ENCODE results near the gene GAS7.

Gene GAS7

DNA sequence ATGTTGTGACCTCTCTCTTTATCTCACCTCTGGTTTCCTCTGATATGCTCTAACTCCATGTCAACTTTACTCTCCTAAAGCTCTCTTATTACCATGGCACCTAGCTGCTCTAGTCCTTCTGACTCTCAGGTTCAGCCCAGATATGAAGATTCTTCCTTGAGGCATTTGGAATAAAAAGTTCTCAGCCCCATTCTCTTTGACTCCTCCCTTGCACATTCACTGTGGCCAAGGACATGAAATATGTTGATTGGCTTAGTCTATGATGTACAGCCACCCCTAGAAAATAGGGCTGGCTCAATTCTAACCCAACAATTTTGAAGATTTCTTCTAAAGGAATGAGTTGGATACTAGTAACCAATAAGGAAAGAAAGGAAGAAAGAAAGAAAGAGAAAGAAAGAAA is 20.8 kb upstream of the GAS7 start:
- peaks cover 7% of the 10 kb centered on the region for H3K9me3 ChIP-seq (ENCODE audit: control insufficient read depth, low read length)
- H3K4me1 ChIP-seq (ENCODE audit: control insufficient read depth, insufficient read depth, low read length, poor library complexity, severe bottlenecking) = peaks cover 6% of the 10 kb centered on the region
- H3K27ac ChIP-seq (ENCODE audit: low read depth, low read length, severe bottlenecking) = no peak overlapping the region
- H3K36me3 ChIP-seq (ENCODE audit: control insufficient read depth, insufficient read depth, low read length) = no peaks in the 10 kb centered on the region
- no peak overlapping the region for H3K4me3 ChIP-seq (ENCODE audit: extremely low read depth, insufficient read depth, low read length, poor library complexity, severe bottlenecking)

DNA sequence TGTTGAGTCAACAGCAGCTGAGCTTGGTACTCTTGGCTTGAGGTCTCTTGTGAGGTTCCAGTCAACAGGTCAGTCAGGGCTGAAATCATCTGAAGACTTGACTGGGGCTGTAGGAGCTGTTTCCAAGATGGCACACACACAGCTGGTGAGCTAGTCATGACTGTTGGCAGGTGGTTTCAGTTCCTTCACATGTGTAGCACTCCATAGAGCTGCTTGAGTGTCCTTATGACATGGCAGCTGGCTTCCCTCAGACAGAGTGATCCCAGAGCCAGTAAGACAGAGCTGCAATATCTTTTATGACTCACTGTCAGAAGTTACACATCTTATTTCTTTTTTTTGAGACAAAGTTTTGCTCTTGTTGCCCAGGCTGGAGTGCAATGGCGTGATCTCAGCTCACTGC is 19.5 kb upstream of the GAS7 start:
- peaks cover 1% of the 10 kb centered on the region for H3K9me3 ChIP-seq (ENCODE audit: control insufficient read depth, low read length)
- H3K27ac ChIP-seq (ENCODE audit: low read depth, low read length, severe bottlenecking) = no peak overlapping the region
- no peak overlapping the region for H3K4me3 ChIP-seq (ENCODE audit: extremely low read depth, insufficient read depth, low read length, poor library complexity, severe bottlenecking)
- no peaks in the 10 kb centered on the region for H3K36me3 ChIP-seq (ENCODE audit: control insufficient read depth, insufficient read depth, low read length)
- H3K4me1 ChIP-seq (ENCODE audit: control insufficient read depth, insufficient read depth, low read length, poor library complexity, severe bottlenecking) = peaks cover 6% of the 10 kb centered on the region
- WGBS, 2 experiments (ENCODE audit: insufficient coverage in 2 of 2) = 92 to 100% methylated on average over 1 of the region's 1 CpG

DNA sequence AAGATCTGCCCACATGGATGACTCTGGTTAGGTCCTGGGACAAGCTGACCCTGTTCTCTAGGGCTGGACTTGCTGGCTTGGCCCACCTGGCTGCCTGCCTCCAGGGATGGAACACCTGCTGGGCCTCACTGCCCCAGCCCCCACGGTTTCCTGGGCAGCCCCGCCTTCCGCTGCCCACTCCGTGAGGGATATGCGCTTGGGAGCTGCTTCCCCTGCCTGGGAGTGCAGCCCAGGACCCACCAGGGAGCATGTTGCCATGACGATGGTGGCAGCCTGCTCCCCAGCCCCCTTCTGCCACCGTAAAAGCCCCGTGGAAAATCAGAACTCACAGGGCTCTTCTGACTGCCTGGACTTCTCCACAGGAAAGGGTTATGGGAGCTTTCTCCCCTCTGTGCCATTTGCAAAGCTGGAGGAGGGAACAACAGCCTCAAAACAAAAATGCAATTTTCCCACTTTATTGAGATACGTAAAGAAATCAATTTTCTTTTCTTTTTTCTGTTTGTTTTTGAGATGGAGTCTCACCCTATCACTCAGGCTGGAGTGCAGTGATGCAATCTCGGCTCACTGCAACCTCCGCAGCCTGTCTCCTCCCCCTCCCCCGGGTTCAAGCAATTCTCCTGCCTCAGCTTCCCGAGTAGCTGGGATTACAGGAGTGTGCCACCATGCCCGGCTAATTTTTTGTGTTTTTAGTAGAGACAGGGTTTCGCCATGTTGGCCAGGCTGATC is 18.0 kb upstream of the GAS7 start:
- Histone ChIP-seq H3K9me3 (ENCODE audit: control insufficient read depth, low read length) (no peaks in the 10 kb centered on the region), H3K4me3 (ENCODE audit: extremely low read depth, insufficient read depth, low read length, poor library complexity, severe bottlenecking) (no peak overlapping the region), H3K27ac (ENCODE audit: low read depth, low read length, severe bottlenecking) (no peak overlapping the region), H3K4me1 (ENCODE audit: control insufficient read depth, insufficient read depth, low read length, poor library complexity, severe bottlenecking) (peaks cover 6% of the 10 kb centered on the region), H3K36me3 (ENCODE audit: control insufficient read depth, insufficient read depth, low read length) (no peaks in the 10 kb centered on the region)
- 22 to 24% methylated on average over 10 to 11 of the region's 15 CpGs for WGBS, 2 experiments (ENCODE audit: insufficient coverage in 2 of 2)

DNA sequence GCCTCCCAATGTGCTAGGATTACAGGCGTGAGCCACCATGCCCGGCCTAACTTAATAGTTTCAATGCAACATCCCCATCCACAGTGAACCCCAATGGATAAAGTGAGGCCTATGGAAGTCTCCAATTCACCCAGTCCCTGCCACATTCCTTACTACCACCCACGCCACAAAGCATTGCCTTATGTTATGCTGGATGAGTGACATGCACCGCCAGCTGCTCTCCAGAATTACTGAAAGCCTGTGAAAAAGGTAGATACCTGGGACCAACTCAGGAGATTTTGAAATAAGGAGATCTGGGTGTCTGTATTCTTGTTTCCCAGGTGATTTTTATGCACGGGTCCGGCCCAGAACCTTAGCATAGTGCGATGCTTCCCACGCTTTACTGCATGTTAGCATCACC is 16.9 kb upstream of the GAS7 start:
- Histone ChIP-seq H3K4me1 (ENCODE audit: control insufficient read depth, insufficient read depth, low read length, poor library complexity, severe bottlenecking) (peaks cover 6% of the 10 kb centered on the region), H3K27ac (ENCODE audit: low read depth, low read length, severe bottlenecking) (no peak overlapping the region), H3K4me3 (ENCODE audit: extremely low read depth, insufficient read depth, low read length, poor library complexity, severe bottlenecking) (no peak overlapping the region), H3K36me3 (ENCODE audit: control insufficient read depth, insufficient read depth, low read length) (no peaks in the 10 kb centered on the region), H3K9me3 (ENCODE audit: control insufficient read depth, low read length) (no peaks in the 10 kb centered on the region)
- 80 to 98% methylated on average over 2 to 5 of the region's 8 CpGs for WGBS, 2 experiments (ENCODE audit: insufficient coverage in 2 of 2)

DNA sequence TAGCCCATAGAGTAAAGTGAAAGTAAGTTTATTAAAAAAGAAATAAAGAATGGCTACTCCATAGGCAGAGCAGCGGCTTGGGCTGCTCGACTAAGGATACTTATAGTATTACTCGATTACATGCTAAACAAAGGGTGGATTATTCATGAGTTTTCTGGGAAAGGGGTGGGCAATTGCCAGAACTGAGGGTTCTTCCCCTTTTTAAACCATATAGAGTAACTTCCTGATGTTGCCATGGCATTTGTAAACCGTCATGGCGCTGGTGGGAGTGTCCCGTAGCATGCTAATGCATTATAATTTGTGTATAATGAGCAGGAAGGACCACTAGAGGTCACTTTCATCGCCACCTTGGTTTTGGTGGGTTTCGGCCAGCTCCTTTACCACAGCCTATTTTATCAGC is 13.3 kb upstream of the GAS7 start:
- H3K36me3 ChIP-seq (ENCODE audit: control insufficient read depth, insufficient read depth, low read length) = no peaks in the 10 kb centered on the region
- no peaks in the 10 kb centered on the region for H3K9me3 ChIP-seq (ENCODE audit: control insufficient read depth, low read length)
- no peak overlapping the region for H3K27ac ChIP-seq (ENCODE audit: low read depth, low read length, severe bottlenecking)
- WGBS, 2 experiments (ENCODE audit: insufficient coverage in 2 of 2) = 89 to 100% methylated on average over 3 to 4 of the region's 8 CpGs
- peaks cover 13% of the 10 kb centered on the region for H3K4me1 ChIP-seq (ENCODE audit: control insufficient read depth, insufficient read depth, low read length, poor library complexity, severe bottlenecking)
- no peak overlapping the region for H3K4me3 ChIP-seq (ENCODE audit: extremely low read depth, insufficient read depth, low read length, poor library complexity, severe bottlenecking)

DNA sequence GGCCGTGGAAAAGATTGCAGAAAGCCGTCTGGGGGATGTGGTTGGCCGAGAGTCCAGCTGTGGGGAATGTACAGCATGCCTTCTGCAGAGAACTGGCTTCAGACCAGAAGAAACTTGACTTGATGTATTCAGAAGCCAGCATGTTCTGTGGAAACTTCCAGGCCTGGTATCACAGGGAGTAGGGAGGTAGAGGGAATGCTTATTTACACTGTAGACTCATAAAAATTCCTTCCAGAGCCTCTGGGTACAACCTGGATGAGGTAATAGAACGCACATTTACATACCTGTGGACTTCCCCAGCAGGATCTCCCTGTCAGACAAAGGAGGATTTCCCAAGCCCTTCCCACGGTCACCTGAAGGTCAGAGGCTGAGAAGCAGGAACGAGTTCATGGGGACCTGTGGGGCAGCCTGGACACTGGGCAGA is 11.8 kb upstream of the GAS7 start:
- Histone ChIP-seq H3K36me3 (ENCODE audit: control insufficient read depth, insufficient read depth, low read length) (no peaks in the 10 kb centered on the region), H3K4me3 (ENCODE audit: extremely low read depth, insufficient read depth, low read length, poor library complexity, severe bottlenecking) (no peak overlapping the region), H3K4me1 (ENCODE audit: control insufficient read depth, insufficient read depth, low read length, poor library complexity, severe bottlenecking) (peaks cover 7% of the 10 kb centered on the region), H3K9me3 (ENCODE audit: control insufficient read depth, low read length) (peaks cover 11% of the 10 kb centered on the region), H3K27ac (ENCODE audit: low read depth, low read length, severe bottlenecking) (peak overlapping the region; percentile 69)
- WGBS, 2 experiments (ENCODE audit: insufficient coverage in 2 of 2) = 68% methylated on average over 5 to 6 of the region's 6 CpGs

DNA sequence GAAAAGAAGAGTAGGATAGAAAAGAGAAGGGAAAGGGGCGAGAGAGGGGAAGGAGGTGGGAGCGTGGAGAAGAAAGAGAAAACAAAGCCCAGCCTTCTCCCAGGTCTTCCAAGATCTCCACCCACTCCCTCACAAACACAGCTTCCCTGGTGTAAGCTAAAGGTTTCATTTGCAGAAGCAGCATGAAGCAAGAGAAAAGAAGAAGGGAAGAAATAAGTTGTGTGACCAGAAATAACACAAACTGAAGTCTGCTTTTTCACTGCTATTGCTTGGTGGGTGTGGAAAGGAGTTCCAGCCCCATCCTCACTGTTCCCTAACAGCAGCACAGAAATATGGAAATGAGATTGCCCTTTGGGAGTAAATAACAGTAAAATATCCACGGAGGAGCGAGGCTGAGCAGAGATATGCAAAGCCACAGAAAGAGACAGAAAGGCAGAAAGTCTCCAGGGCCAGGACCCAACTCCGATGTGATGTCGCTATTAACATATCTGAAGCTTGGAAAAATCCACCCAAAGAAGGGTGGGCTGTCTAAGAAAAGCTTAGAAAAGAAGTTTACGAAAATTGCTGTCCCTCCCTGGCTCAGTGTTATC is 10.3 kb upstream of the GAS7 start:
- WGBS, 2 experiments (ENCODE audit: insufficient coverage in 2 of 2) = 48 to 59% methylated on average over 3 to 4 of the region's 7 CpGs
- peaks cover 7% of the 10 kb centered on the region for H3K4me1 ChIP-seq (ENCODE audit: control insufficient read depth, insufficient read depth, low read length, poor library complexity, severe bottlenecking)
- no peaks in the 10 kb centered on the region for H3K36me3 ChIP-seq (ENCODE audit: control insufficient read depth, insufficient read depth, low read length)
- no peak overlapping the region for H3K27ac ChIP-seq (ENCODE audit: low read depth, low read length, severe bottlenecking)
- H3K4me3 ChIP-seq (ENCODE audit: extremely low read depth, insufficient read depth, low read length, poor library complexity, severe bottlenecking) = no peak overlapping the region
- H3K9me3 ChIP-seq (ENCODE audit: control insufficient read depth, low read length) = peaks cover 24% of the 10 kb centered on the region

DNA sequence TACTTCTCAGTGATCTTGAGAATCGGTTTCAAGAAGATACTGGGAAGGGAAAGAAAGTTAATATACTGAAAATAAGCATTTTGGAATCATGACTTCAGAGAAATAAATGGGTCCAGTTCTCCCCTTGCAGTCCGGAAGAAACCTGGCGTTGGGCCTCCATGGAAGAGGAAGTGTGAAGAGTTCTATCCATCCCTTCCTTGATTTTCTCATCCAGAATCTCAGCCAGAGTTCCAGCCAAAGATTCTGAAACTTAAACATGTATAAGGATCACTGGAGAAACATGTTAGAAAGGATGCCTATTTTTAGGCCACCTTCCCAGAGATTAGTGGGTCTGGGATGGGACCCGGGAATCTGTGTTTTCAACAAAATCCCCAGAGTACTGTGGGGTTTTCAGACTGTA is 8.7 kb upstream of the GAS7 start:
- H3K4me1 ChIP-seq (ENCODE audit: control insufficient read depth, insufficient read depth, low read length, poor library complexity, severe bottlenecking) = peaks cover 7% of the 10 kb centered on the region
- no peak overlapping the region for H3K27ac ChIP-seq (ENCODE audit: low read depth, low read length, severe bottlenecking)
- H3K36me3 ChIP-seq (ENCODE audit: control insufficient read depth, insufficient read depth, low read length) = no peaks in the 10 kb centered on the region
- H3K9me3 ChIP-seq (ENCODE audit: control insufficient read depth, low read length) = peaks cover 26% of the 10 kb centered on the region
- H3K4me3 ChIP-seq (ENCODE audit: extremely low read depth, insufficient read depth, low read length, poor library complexity, severe bottlenecking) = no peak overlapping the region
- 94 to 100% methylated on average over 1 to 2 of the region's 4 CpGs for WGBS, 2 experiments (ENCODE audit: insufficient coverage in 2 of 2)

DNA sequence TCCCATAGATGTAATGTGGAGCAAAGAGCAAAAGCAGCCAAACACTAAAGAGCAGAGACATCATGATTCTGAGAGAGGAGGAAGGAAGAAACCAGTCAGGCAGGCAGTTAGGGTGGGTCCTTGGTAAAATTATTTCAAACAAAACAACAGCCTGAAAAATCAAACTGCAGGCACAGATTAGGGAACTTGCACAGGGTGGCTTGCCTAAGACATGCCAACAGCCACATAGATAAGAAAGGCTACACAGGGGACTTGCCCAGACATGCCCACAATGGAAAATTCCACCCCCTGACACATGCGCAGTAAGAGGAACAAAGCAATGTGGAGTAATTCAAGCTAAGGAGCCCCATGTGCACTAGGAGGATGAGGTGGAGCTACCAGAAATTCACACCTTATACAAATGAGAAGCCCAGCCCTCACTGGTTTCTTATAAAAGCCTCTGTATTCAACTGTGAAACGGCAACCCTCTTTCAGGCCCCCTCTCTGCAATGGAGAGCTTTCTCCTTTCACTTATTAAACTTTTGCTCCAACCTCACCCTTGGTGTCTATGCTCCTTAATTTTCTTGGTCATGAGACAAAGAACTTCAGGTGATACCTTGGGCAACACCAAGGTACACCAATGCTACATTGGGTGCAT is 7.3 kb upstream of the GAS7 start:
- Histone ChIP-seq H3K4me1 (ENCODE audit: control insufficient read depth, insufficient read depth, low read length, poor library complexity, severe bottlenecking) (peaks cover 7% of the 10 kb centered on the region), H3K4me3 (ENCODE audit: extremely low read depth, insufficient read depth, low read length, poor library complexity, severe bottlenecking) (no peak overlapping the region), H3K27ac (ENCODE audit: low read depth, low read length, severe bottlenecking) (no peak overlapping the region), H3K36me3 (ENCODE audit: control insufficient read depth, insufficient read depth, low read length) (no peaks in the 10 kb centered on the region), H3K9me3 (ENCODE audit: control insufficient read depth, low read length) (peaks cover 26% of the 10 kb centered on the region)
- WGBS, 2 experiments (ENCODE audit: insufficient coverage in 2 of 2) = 71 to 80% methylated on average over 1 of the region's 2 CpGs

DNA sequence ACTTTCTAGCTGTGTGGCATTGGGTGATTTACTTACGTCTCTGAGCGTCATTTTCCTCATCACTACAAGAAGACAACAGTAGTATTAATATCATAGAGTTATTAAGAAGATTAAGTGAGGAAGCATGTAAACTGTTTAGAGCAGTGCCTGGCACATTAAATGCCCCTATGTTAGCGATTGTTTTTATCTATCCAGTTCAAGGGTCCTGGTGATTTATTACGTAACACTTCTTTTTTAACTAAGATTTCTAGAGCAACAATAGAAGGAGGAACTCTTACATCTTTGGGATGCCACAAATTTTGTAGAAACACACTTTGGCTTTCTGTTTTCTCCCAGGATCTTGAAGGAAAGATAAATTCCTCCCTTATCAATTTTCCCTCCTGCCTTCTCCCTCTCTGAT is 3.3 kb upstream of the GAS7 start:
- no peaks in the 10 kb centered on the region for H3K36me3 ChIP-seq (ENCODE audit: control insufficient read depth, insufficient read depth, low read length)
- H3K27ac ChIP-seq (ENCODE audit: low read depth, low read length, severe bottlenecking) = no peak overlapping the region
- whole genome bisulfite sequencing, 2 experiments (ENCODE audit: insufficient coverage in 2 of 2) = 95% methylated on average over 2 of the region's 4 CpGs; no CpG with 5 or more reads in 1 of the 2 experiments
- H3K9me3 ChIP-seq (ENCODE audit: control insufficient read depth, low read length) = peaks cover 26% of the 10 kb centered on the region
- H3K4me1 ChIP-seq (ENCODE audit: control insufficient read depth, insufficient read depth, low read length, poor library complexity, severe bottlenecking) = no peaks in the 10 kb centered on the region
- no peak overlapping the region for H3K4me3 ChIP-seq (ENCODE audit: extremely low read depth, insufficient read depth, low read length, poor library complexity, severe bottlenecking)

DNA sequence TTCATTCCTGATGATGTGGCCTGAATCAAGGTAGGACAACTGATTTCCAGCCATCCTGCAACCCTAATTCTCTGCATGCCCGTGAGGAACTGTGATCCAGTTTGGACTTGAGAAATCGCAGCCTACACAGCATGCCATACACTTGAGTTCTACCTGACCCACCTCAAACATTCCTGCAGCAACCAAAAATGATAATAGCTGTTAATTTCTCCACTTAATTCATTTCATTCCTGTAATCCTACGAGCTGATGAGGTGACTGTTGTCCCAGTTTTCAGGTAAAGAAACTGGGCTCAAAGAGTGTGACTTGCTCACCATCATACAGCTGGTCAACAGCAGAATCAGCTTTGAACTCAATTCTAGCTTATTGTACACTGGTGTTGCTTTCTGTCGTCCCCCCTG is 2.2 kb upstream of the GAS7 start:
- no peak overlapping the region for H3K27ac ChIP-seq (ENCODE audit: low read depth, low read length, severe bottlenecking)
- 84 to 92% methylated on average over 3 of the region's 4 CpGs for WGBS, 2 experiments (ENCODE audit: insufficient coverage in 2 of 2)
- no peaks in the 10 kb centered on the region for H3K36me3 ChIP-seq (ENCODE audit: control insufficient read depth, insufficient read depth, low read length)
- H3K9me3 ChIP-seq (ENCODE audit: control insufficient read depth, low read length) = peaks cover 20% of the 10 kb centered on the region
- no peaks in the 10 kb centered on the region for H3K4me1 ChIP-seq (ENCODE audit: control insufficient read depth, insufficient read depth, low read length, poor library complexity, severe bottlenecking)
- no peak overlapping the region for H3K4me3 ChIP-seq (ENCODE audit: extremely low read depth, insufficient read depth, low read length, poor library complexity, severe bottlenecking)
